Stimulated activated CD4-positive, alpha-beta T cell treated with anti-CD3 and anti-CD28 coated beads, Interleukin-2, amount 100 ng/mL, for 48 hours (primary cell): ENCODE data around the gene ARID5A.
A peak's percentile ranks its signal among the peaks of the same experiment; 100 is the strongest.

ENCODE experiments used
- DNase-seq, 2 donors: peaks; one replicate each; pipeline ENCODE4 v3.0.0-alpha.2; 2020

ARID5A gene

GRCh38 chr2:96507957-96508520 lies 28.5 kb upstream of the ARID5A start:
- DNase-seq, result peak; percentile 86 to 94

GRCh38 chr2:96508521-96509113 lies 27.9 kb upstream of the ARID5A start:
- DNase-seq, result no peak

- DNase-seq, result peak; percentile 77 to 79
Observed at GRCh38 chr2:96509114-96509846, 27.3 kb upstream of the ARID5A start.

- no peak for DNase-seq
Observed at GRCh38 chr2:96509847-96510230, 26.7 kb upstream of the ARID5A start.

GRCh38 chr2:96510931-96511595 lies 25.5 kb upstream of the ARID5A start:
- no peak for DNase-seq

GRCh38 chr2:96511851-96512250 lies 24.7 kb upstream of the ARID5A start:
- DNase-seq, result no peak

- no peak for DNase-seq
Observed at GRCh38 chr2:96512341-96512740, 24.2 kb upstream of the ARID5A start.

GRCh38 chr2:96514521-96514920 lies 22.0 kb upstream of the ARID5A start:
- no peak for DNase-seq

GRCh38 chr2:96517079-96517478 lies 19.5 kb upstream of the ARID5A start:
- no peak for DNase-seq

GRCh38 chr2:96520231-96520630 lies 16.3 kb upstream of the ARID5A start:
- no peak for DNase-seq

- DNase-seq, result no peak
Observed at GRCh38 chr2:96520697-96521096, 15.9 kb upstream of the ARID5A start.

- no peak for DNase-seq
Observed at GRCh38 chr2:96521219-96521618, 15.3 kb upstream of the ARID5A start.

- no peak for DNase-seq
Observed at GRCh38 chr2:96522304-96523203, 14.0 kb upstream of the ARID5A start.

GRCh38 chr2:96523659-96524481 lies 12.7 kb upstream of the ARID5A start:
- DNase-seq, result no peak

- no peak for DNase-seq
Observed at GRCh38 chr2:96524482-96525210, 11.9 kb upstream of the ARID5A start.

- no peak for DNase-seq
Observed at GRCh38 chr2:96525211-96525507, 11.4 kb upstream of the ARID5A start.

- no peak for DNase-seq
Observed at GRCh38 chr2:96526101-96526591, 10.4 kb upstream of the ARID5A start.

- DNase-seq, result no peak
Observed at GRCh38 chr2:96526615-96527285, 9.8 kb upstream of the ARID5A start.

- peak; percentile 63 to 64 for DNase-seq
Observed at GRCh38 chr2:96527286-96528005, 9.1 kb upstream of the ARID5A start.
